NCI-H2227 treated with DMSO at 0.1 percent for 48 hours (cell line): ENCODE data around the gene RAB31.
"Not testable (repeated sequence)": the region's sequence is repeated elsewhere in the genome, so short reads cannot be mapped to it uniquely, and the experiment has no call there.

Experiments
- DNase-seq: peaks from one replicate; lab custom pipeline; 2025; lab: John Stamatoyannopoulos, UW

Gene RAB31

DNA sequence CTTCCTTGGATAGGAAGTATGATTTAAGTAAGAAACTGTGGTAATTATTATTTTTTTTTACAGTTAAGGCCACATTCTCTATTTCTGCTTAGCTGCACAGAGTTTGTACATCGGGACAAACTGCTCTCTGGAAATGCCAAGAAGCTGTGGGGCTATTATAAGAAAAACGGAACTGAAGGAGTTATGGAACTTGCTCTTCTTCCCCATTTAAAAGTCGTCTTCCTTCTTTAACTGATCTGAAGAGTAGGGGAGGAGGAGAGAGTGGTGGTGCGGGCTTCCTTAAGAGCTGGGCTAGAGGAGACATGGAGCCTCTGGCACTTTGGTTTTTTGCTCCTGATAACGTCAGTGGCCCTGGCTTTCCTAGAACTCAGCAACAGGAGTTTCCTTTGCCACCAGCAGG lies 54.4 kb downstream of the RAB31 start:
- DNase-seq = no peak

DNA sequence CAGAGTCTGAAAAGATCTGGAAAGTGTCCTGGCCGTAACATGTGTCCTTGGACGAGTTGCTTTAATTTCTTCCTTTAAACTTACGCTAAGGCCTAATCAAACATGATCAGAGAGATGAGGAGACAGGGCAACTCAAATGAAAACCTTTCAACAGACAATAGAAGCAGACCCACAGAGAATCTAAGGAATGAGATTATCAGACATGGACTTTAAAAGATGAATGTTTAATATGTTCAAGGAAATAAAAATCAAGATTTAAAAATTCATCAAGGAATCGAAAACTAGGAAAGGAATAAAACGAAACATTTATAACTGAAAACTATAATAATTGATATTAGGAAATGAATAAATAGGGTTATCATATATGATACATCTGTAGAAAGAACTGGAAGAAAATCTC lies 55.1 kb downstream of the RAB31 start:
- DNase-seq = no peak

DNA sequence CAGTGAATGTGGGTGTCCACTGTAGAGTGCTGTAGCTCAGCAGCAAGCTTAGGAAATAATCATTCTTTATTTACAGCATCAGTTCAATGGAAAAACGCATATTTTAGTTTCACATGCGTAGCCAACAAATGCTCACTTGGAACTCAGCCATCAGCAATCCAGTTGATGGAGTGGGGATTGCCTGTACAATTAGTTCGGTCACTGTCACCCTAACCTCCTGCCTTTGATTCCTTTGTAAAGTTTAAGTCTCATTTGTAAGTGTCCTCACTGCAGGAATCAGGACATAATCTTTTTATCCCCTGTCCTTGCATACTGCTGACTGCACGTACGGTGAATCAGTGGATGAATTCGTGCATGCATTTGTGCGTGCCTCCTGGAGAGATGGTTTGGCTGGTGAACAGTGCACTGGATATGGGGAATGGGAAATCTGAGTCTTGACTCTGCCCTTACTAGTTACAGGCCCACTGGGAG lies 55.9 kb downstream of the RAB31 start:
- DNase-seq = peak; percentile 58

DNA sequence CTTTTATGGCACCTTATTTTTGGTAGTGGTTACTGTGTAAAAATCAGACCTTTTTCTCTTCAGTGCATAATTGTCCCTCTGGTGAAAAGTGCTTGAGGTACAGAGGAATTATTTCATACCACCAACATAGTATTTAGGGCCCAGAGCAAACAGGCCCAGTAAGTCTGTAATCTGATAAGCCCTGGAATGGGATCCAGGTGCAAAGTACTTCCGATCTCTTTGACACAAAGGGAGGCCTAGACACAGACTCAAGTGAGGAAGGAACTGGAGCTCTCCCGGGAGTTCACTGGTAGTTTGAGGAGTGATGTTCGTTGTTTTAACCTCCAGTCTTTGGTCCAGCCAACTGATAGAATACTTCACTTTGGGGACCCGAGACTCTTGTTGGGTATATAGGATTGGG lies 57.4 kb downstream of the RAB31 start:
- no peak for DNase-seq

DNA sequence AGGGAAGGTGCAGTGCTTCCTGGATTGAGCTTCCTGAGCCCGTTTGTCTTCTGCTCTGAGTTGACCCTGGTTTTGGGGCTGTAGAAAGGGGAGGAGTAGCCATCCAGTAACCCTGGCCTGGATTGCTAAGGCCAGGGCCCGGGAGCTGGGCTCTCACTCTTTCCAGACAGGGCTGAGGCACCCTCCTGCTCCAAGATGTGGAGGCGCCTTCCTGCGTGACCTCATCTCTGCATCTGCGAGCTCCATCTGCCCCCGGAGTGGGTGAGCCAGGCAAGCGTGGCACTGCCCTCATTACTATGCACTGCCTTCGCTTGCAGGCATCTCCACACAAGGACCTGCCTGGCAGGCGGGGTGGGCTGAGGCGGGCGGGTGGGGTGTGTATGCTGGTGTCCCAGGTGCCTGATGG lies 58.0 kb downstream of the RAB31 start:
- DNase-seq = no peak

DNA sequence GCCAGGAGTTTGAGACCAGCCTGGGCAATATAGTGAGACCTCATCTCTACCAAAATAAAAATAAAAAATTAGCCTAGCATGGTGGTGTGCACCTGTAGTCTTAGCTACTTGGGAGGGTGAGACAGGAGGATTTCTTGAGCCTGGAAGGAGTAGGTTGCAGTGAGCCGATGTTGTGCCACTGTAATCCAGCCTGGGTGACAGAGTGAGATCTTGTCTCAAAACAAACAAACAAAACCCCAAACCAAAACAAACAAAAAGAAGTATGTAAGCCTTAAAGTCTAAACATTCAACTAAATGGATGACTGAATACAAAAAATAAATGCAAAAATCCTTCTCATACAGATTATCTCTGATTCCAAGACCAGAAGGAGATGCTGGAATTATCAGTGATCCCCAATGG lies 58.6 kb downstream of the RAB31 start:
- no peak for DNase-seq

DNA sequence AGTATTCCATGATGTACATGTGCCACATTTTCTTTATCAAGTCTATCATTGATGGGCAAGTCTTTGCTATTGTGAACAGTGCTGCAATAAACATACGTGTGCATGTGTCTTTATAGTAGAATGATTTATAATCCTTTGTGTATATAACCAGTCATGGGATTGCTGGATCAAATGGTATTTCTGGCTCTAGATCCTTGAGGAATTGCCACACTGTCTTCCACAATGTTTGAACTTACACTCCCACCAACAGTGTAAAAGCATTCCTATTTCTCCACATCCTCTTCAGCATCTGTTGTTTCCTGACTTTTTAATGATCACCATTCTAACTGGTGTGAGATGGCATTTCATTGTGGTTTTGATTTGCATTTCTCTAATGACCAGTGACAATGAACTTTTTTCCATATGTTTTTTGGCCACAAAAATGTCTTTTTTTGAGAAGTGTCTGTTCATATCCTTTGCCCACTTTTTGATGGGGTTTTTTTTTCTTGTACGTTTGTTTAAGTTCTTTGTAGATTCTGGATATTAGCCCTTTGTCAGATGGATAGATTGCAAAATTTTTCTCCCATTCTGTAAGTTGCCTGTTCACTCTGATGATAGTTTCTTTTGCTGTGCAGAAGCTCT lies 60.1 kb downstream of the RAB31 start:
- not testable (repeated sequence) for DNase-seq

DNA sequence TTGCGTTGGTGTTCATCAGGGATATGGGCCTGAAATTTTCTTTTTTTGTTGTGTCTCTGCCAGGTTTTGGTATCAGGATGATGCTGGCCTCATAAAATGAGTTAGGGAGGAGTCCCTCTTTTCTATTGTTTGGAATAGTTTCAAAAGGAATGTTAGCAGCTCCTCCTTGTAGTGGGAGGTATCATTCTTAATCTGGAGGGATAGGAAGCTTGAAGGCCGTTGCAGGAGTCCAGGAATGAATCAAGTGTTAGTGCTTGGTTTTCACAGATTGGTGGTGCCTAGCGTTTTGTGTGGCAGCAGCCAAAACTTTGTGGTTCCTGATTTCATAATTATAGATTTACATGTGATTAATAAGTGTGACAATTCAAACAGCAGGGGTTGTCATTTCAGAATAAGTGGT lies 62.0 kb downstream of the RAB31 start:
- not testable (repeated sequence) for DNase-seq

DNA sequence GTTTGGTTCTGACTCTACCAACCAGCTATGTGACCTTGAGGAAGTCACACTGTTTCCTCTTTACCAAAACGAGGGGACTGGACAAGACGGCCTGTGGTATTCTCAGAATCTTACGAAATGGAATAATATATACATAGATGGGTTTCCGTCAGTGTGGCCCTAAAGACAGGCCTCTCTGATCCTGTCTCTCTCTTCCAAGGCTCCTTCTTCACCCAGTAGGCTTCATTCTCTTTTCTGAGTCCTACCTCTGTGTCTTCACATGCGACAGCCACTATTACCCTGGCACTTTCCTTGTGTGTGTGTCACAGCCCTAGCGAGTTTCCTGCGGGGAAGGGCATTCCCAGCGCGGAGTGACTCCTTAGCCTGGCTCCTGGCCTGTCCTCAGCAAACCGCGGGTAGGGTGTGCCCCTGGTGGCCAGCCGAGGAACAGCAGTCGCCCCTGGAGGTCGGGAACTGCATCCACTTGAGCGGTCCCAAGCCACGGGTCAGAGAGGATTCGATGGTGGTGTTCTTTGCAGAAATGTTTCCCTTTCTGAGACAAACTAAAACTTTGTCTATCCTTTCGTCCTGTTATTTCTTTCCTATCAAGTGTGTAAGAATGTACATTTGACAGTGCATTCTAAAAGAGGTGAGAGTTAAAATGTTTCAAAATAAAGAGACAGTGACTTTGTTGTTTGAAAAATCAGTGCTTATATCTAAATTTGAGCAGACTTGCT lies 63.3 kb downstream of the RAB31 start:
- DNase-seq = no peak

DNA sequence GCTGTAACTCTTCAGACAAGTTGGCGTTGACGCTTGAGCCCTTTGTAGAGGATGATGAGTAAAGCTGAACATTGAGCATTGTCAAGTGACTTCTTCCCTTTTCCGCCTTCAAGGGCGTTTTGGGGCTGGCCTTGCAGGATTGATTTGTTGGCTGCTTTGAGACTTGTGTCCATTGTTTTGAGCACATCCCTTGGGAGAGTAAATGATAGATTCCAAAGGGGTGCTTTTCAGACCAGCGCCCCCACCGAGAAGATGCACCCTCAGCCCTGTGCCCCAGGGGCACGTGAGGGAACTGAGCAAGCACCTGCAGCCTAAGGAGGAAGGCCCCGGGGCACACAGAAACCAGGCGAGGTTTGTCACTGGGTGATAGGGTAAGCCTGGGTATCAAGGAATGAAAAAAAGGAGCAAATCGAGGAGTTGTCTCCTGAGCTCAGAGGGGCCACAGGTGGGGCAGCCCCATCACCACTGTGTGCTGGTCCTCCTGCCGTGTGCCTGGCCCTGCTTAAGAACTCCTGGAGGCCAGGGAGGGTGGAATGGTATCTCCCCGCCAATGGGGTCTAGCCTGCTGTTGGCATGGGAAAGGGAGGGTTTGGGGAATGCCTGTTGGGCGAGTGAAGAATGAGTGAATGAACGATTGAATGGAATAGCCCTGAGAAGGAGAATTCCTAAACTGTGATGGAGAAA lies 64.0 kb downstream of the RAB31 start:
- no peak for DNase-seq

DNA sequence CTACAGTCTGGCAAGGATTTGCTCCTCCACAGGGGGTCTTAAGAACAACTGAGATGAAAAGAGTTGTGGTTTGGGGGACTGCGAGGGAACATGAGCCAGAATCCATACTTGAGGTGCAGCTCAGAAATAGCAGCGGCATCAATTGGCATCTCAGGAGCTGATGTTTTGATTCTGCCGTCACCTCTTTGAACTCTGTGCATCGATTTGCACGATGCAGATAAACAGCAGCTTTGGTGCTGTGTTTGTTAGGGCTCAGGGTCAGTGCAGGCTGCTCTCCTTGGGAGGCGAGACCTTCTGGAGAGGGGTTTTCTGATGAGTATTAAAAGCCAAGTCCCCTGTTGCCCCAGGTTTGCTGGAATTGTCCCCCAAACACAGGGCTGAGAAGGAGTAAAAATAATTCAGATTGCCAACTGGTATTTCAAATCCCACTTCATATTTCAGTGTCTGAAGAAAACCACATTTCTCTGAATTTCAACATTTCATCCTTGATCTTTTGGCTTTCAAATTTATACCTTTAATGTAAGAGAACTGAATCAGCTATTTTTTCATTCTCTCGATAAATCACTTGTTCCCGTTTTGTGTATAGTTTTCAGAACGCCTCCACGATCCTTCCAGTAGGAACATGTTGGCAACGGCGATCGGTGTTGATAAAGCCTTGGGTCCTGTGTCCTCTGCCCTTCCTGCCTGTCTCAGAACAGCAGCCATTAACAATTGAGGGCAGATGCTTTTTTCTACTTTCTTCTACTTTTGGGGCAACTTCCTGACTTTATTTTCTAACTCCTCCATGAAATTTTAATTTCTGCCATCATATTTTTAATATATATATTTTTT lies 65.0 kb downstream of the RAB31 start:
- DNase-seq = peak; percentile 3

DNA sequence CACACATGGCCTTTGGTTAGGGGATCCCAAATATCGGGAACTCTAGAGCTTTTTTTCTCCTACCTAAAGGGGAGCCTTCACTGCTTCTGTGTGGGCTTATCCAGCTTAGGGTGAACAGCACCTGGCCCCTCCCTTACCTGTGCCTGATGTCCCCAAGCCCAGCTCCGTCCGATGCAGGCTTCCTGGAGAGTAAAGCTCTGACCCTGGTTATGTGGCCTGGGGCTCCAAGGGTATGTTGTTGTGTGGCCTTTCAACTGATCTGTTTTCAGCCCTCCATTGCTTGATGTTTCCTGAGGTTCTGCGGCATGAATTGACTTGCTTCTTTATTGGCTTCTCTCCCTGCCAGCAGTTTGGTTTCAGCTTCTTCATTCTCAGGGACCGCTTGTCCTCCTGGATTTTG lies 66.0 kb downstream of the RAB31 start:
- DNase-seq = no peak

DNA sequence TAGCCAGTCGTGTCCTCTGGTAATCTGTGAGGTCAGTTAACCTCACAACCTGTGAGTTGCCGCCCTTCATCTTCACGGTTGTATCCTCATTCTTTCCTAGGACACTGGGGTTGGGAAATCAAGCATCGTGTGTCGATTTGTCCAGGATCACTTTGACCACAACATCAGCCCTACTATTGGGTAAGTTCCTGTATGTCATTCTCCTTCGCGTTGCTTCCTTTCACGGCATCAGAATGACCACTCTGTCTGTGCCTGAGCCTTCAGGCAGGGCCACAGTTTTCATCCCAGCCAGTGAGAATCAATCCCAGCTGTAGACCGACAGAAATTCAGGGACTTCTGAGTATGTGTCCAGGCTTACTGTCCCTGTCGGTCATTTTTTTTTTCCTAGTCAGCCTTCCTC lies 67.1 kb downstream of the RAB31 start:
- no peak for DNase-seq

DNA sequence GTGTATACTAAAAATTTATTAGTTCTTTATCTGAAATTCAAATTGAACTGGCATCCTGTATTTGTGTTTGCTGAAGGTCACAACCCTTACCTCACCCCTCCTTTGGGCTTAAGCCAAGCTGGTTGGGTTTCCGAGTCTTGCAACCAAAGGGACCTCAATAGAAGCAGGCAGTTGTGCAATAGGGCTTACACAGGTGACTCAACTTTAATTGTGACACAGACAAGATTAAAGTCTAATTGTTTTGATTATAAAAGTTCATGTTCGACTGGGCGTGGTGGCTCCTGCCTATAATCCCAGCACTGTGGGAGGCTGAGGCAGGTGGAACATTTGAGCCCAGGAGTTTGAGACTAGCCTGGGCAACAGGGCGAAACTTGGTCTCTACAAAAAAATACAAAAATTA lies 71.5 kb downstream of the RAB31 start:
- DNase-seq = no peak

DNA sequence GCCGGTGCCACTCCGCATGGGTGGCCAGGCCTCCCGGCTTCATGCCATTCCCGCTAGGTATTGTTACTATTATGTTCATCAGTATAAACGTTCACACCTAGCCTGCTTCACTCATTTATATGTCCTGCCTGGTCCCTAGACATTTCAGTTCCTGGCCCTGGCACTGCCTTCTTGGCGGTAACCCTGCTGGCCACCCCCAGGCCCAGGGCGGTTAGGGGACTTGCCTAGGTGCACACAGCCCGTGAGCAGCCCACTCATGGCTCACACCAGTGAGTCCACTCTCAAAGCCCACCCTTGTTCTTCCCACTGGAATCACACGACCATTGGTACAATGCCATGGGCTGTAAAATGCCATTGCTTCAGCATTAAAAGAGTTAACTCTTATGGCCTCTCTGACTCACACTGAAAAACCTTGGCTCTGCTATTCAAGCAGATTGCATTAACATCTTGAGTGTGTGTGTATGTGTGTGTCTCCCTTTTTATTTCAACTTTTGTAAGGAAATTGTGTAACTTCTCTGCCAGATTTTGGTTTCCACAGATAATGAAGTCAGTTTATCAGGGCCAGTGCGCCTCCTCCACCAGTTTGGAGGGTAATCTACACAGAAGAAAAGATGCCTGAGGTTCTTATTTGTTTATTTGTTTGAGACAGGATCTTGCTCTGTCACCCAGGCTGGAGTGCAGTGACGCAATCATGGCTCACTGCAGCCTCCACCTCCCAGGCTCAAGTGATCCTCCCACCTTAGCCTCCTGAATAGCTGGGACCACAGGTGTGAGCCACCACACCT lies 74.2 kb downstream of the RAB31 start:
- no peak for DNase-seq

DNA sequence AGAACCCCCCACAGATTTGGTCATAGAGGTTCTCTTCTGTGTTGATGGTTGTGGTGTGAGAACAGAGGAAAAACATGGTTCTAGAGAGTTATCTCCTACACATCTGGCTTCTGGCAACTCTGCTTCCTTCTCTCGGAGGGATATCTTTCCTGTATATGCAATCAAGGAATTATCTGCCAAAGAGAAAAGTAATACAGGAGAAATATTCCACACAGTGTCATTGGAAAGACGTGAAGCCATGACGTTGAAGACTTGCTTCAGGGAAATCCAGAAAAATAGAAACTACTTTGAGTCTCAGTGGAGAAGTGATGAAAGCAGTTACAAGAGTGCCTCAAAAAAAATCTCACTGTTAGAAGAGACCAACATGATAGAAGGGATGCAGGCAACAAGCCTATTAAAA lies 78.5 kb downstream of the RAB31 start:
- DNase-seq = no peak

DNA sequence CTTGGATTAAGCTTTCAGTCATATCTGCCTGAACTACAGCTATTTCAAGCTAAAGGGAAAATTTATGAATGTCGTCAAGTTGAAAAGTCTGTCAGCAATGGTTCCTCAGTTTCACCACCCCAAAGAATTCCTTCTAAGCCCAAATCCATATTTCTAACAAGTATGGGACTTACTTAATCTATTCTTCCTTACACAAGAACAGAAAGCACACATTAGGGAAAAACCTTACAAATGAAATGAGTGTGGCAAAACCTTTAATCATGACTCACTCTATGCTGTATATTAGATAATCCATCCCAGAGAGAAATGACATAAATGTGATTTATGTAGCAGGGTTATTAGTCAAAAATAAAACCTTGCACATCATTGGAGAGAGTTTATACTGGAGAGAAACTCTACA lies 78.9 kb downstream of the RAB31 start:
- DNase-seq = no peak

DNA sequence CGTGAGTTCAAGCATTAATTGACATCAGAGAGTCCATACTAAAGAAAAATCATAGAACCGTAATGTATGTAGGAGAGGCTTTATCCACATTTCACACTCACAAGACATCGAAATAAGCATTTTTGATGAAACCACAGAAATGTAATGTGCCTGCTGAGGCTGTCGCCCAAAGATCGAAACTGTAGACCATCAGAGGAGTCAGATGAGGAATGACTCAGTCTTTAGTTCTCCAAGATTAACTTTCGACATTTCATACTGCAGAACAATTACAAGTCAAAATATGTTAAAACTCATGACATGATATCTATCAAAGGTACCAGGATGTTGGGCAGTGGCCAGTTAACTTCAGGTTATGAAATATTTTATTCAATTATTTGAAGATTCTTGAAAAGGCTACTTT lies 79.6 kb downstream of the RAB31 start:
- no peak for DNase-seq

DNA sequence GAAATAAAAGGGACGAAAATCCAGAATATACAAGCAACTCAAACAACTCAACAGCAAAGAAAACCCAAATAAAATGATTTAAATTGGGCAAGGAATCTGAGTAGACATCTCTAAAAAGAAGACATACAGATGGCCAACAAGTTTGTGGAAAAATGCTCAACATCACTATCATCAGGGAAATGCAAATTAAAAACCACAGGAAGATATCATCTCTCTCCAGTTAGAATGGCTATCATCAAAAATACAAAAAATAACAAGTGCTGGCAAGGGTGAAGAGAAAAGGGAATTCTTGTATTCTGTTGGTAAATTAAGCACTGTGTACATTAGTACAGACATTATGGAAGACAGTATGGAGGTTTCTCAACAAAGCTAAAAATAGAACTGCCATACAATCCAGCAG lies 80.0 kb downstream of the RAB31 start:
- DNase-seq = no peak

DNA sequence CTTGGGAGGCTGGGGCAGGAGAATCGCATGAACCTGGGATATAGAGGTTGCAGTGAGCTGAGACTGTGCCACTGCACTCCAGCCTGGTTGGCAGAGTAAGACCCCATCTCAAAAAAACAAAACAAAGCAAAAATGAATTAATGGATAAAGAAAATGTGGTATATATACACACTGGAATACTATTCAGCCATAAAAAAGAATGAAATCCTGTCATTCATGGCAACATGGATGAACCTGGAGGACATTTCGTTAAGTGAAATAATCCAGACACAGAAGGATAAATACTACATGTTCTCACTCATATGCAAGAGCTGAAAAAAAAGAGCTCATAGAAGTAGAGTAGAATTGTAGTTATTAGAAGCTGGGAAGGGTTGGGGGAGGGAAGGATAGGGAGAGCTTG lies 80.8 kb downstream of the RAB31 start:
- DNase-seq = no peak

DNA sequence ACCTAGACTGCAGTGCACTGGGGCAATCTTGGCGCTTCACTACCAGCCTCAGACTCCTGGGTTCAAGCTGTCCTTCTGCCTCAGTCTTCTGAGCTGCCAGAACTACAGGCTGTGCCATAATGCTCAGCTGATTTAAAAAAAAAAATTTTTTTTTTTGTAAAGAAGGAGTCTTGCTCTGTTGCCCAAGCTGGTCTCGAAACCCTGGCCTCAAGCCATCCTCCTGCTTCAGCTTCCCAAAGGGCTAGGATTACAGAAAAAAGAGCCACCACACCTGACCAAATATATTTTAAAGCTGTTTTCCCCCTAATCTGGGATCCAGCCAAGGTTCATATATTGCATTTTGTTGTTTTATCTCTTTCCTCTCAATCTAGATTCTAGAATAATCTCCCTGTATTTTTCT lies 82.2 kb downstream of the RAB31 start:
- no peak for DNase-seq

DNA sequence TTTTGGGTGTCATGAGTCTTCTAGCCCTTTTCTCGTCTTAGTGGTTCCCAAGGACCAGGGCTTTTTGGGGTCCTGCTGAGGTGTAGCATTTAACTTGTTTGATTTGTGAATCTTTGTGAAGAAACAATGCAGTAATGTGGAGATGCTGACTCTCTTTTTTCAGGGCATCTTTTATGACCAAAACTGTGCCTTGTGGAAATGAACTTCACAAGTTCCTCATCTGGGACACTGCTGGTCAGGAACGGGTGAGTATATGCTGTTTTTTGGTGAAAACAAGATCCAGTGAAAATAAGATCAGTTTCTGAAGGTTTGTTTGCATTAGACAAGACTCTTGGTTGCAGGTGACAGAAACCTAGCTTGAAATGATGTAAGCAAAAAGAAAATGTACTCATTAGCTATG lies 83.9 kb downstream of the RAB31 start:
- no peak for DNase-seq
